Heart left ventricle (tissue), 16 donors: Measurements from ENCODE around the gene FAAP24. TPM values are rescaled to one million over a fixed set of nuclear protein-coding genes. Genes with fewer than 3 reads are reported as not detected.
"Not testable (repeated sequence)": the region's sequence is repeated elsewhere in the genome, so short reads cannot be mapped to it uniquely, and the experiment has no call there.

ENCODE experiments used
- ATAC-seq, 4 donors: fragments of 200-7000 bp; cut with Tn5 transposase; one replicate each; pipeline ENCODE4 v1.9.1; 2020 to 2022; ENCODE audit warnings: moderate library complexity in 4 of 4, mild to moderate bottlenecking in 3 of 4, moderate number of reproducible peaks in 1 of 4
- DNase-seq, 5 donors: peaks; one replicate each; pipeline ENCODE4 v3.0.0-alpha.2; 2020
- H3K27ac ChIP-seq, 12 donors: fragments of 200-600 bp; sonication (generic) in 4 of 12; one replicate each; pipeline versions ENCODE4 v1.5.0 to v1.8.0; 2016 to 2022; ENCODE audit warnings: mild to moderate bottlenecking in 2 of 12
- H3K27me3 ChIP-seq, 9 donors: fragments of 200-600 bp; sonication (generic) in 2 of 9; one replicate each; pipeline versions ENCODE4 v1.5.1 to v1.8.0; 2016 to 2022; ENCODE audit warnings: mild to moderate bottlenecking in 3 of 9
- H3K36me3 ChIP-seq, 9 donors: fragments of 200-600 bp; sonication (generic) in 2 of 9; one replicate each; pipeline versions ENCODE4 v1.5.0 to v1.8.0; 2018 to 2022; ENCODE audit warnings: mild to moderate bottlenecking in 2 of 9
- H3K4me1 ChIP-seq, 12 donors: fragments of 200-600 bp; sonication (generic) in 4 of 12; one replicate each; pipeline versions ENCODE4 v1.5.0 to v1.8.0; 2016 to 2022; ENCODE audit warnings: mild to moderate bottlenecking in 3 of 12
- H3K4me3 ChIP-seq, 12 donors: fragments of 200-600 bp; sonication (generic) in 4 of 12; one replicate each; pipeline versions ENCODE4 v1.5.0 to v1.8.0; 2017 to 2022; ENCODE audit warnings: mild to moderate bottlenecking in 9 of 12, moderate library complexity in 4 of 12
- H3K9me3 ChIP-seq, 12 donors: fragments of 200-600 bp; sonication (generic) in 4 of 12; one replicate each; pipeline versions ENCODE4 v1.5.0 to v1.8.0; 2016 to 2022; ENCODE audit warnings: mild to moderate bottlenecking in 1 of 12
- CTCF ChIP-seq, 12 donors: fragments of 200-600 bp; sonication (generic) in 4 of 12; IDR thresholded peaks; one replicate each; pipeline versions ENCODE4 v1.5.0 to v1.8.0; 2018 to 2022; ENCODE audit warnings: antibody characterized with exemption in 12 of 12, mild to moderate bottlenecking in 5 of 12
- POLR2A ChIP-seq, 2 donors: fragments of 450-650 bp; IDR thresholded peaks; one replicate each; pipeline ENCODE4 v1.6.1; 2017; ENCODE audit warnings: antibody characterized with exemption in 2 of 2, mild to moderate bottlenecking in 2 of 2, moderate library complexity in 2 of 2
- WGBS, 4 donors: extraction: QIAGEN DNeasy Blood & Tissue Kit in 2 of 4; methylation state at CpG; one replicate each; pipeline versions ENCODE4 v1.1.5 to v1.1.7; 2013 to 2018; 5-methylcytosine and 5-hydroxymethylcytosine counted together
- intact Hi-C, 10 donors: fragments of 100-400 bp; cut with DNase I; formaldehyde crosslinking; loops; one replicate each; pipeline versions ENCODE4 v1.11.1 to v1.14.2; 2022
- polyA plus RNA-seq, 2 donors: library from polyadenylated mRNA; stranded (reverse); fragments of 200-250 nt; gene quantifications; one replicate each; pipeline ENCODE4 v1.2.3, GENCODE V29; 2013
- total RNA-seq, 9 donors: library from RNA; depleted of rRNA in 2 of 9; stranded (reverse); fragments of >200 nt in 2 of 9; fragmentation: NEBNext Ultra II Directional in 3 of 9; extraction: Animal tissue kit (Norgen Biotek cat#: 25700) in 3 of 9; gene quantifications; one replicate each; pipeline versions ENCODE4 v1.1.0 to v1.2.4, GENCODE V29; 2016 to 2023
- donor health status: ischemic (EF 13 %, LVEDD 7.1; RV severe dilation, severe dysfunction).
- donor health status: healthy with polysubstance abuse.
- donor health status: DM: no; HTN: yes; CAD: no.
- donor health status: DM: no; HTN: no; CAD: no.
- donor health status: ischemic (EF 25% LVEDD 6.9; RV normal size, moderate dysfunction).
- donor health status: ischemic (EF 25% LVEDD 5.7; RV mildly dilated, moderate dysfunction).
- donor health status: healthy.
- donor health status: DM: yes; HTN: yes; CAD: no.
- donor health status: ischemic (EF 35%, LVEDD 5.7; RV mildly dilated, moderate dysfunction).
- donor health status: nonischemic (EF 11% LVEDD 7.7; RV severe dilation, severe dysfunction).
- donor health status: DM: yes; HTN: yes; CAD: no.
- donor health status: PGD.
- donor health status: ischemic (EF 29% LVEDD 5.4; RV normal size, mild dysfunction).
- donor health status: nonischemic (EF 23%, LVEDD 6.1; RV moderate dilation, normal function).

The FAAP24 gene
- total and polyA plus RNA-seq, 11 donors = 0.25 to 2.6 (median 0.67) TPM; not detected in 3

DNA sequence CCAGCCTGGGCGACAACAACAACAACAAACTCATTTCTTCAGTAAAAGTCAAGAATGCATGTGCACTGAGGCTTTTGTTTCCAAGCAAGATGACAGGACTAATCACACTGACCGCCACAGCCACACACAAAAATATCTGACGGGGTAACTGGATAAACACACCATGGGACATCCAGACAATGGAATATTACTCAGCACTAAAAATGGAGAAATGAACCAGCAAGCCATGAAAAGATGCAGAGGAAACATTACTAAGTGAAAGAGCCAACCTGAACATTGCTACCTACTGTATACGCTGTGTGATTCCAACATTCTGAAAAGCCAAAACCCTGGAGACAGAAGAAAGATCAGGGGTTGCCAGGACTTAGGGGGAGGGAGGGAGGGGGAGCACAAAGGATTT is 36.7 kb downstream of the FAAP24 start:
- 92 to 97% (median 96%) methylated on average over 4 of the region's 4 CpGs for WGBS, 4 donors
- Histone ChIP-seq H3K9me3 (no peaks in the 10 kb centered on the region), H3K27ac (no peak overlapping the region), H3K27me3 (no peaks in the 10 kb centered on the region), H3K36me3 (no peaks in the 10 kb centered on the region), H3K4me3 (no peak overlapping the region), H3K4me1 (no peaks in the 10 kb centered on the region)
- ATAC-seq (no peak), DNase-seq (no peak)
- TF ChIP-seq POLR2A (IDR thresholded peaks at IDR 0.05) = no peak
- TF ChIP-seq CTCF (IDR thresholded peaks at IDR 0.05) = no peak
- intact Hi-C loops = no loop called here

DNA sequence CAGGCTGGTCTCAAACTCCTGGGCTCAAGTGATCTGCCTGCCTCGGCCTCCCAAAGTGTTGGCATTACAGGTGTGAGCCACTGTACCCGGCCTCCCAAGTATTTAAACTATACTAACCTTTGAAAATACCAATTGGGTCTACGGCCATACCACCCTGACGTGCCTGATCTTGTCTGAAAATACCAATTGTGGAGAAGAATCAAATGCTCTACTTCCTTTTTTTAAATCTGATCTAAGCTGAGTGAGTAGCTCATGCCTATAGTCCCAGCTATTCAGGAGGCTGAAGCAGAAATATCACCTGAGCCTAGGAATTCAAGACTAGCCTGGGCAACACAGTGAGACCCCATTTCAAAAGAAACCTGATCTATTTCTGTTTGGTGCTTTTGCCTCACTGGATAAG is 38.8 kb downstream of the FAAP24 start:
- intact Hi-C loops, ATAC-seq, H3K9me3 ChIP-seq, DNase-seq, H3K27me3 ChIP-seq, H3K4me1 ChIP-seq, H3K4me3 ChIP-seq, H3K27ac ChIP-seq, H3K36me3 ChIP-seq: not testable (repeated sequence)
- WGBS, 4 donors = 88 to 91% (median 89%) methylated on average over 4 of the region's 4 CpGs

DNA sequence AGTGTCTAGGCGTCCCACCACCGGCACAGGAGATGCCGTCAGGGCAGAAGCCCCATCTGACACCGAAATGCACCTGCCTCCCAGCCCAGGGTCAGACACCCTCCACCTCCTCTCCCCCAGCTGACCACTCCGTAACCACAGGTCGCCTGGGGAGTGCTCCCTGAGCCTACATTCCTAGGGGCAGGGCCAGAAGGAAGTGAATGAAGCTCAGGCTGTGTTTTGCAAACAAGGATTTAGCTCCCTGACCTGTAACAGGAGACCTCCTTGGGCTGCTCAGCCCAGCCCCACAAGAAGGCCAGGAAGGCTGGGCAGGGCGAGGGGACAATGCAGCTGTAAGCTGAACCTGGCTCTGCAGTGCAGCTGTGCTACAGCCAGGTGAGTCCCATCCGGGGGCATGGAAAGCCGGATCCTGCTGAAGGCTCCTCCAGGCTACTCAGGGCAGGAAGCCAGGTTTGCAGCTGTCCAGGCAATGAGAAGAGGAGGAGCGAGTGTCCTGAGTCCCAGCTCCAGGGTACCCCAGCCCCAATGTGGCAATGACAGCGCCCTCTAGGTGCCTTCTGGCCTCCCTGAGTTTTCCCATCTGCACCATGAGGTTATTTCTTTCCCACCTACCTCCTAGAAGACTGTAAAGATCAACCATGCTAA is 50.6 kb downstream of the FAAP24 start:
- H3K27ac ChIP-seq = no peak overlapping the region
- H3K4me1 ChIP-seq = no peaks in the 10 kb centered on the region
- TF ChIP-seq CTCF (IDR thresholded peaks at IDR 0.05) (no peak), POLR2A (IDR thresholded peaks at IDR 0.05) (no peak)
- ATAC-seq = no peak
- H3K27me3 ChIP-seq = no peaks in the 10 kb centered on the region
- no peak overlapping the region for H3K4me3 ChIP-seq
- DNase-seq = no peak
- intact Hi-C loops = no loop called here
- no peaks in the 10 kb centered on the region for H3K36me3 ChIP-seq
- WGBS, 4 donors = 61 to 75% (median 67%) methylated on average over 6 to 11 of the region's 11 CpGs
- peaks cover 0 to 5% (median 0%) of the 10 kb centered on the region in 12 donors for H3K9me3 ChIP-seq

DNA sequence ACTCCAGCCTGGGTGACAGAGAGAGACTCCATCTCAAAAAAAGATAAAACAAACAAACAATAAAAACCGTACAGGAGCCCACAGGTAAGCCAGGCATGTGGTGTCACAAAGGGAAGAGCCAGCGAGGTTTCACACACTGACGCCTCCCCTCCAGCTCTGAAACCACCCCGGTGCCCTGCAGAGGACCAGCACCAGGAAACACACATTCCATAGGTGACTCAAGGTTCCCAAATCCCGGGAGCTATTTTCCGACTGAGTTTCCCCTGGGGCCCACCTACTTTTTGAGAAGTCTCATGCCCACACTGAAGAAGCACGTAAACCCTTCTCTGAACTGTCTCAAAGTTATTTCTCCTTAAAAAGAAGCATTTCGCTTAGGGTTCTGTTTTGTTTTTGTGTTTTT is 52.4 kb downstream of the FAAP24 start:
- no peaks in the 10 kb centered on the region for H3K27me3 ChIP-seq
- ATAC-seq (no peak), DNase-seq (no peak)
- TF ChIP-seq POLR2A (IDR thresholded peaks at IDR 0.05) (no peak), CTCF (IDR thresholded peaks at IDR 0.05) (no peak)
- peaks cover 0 to 12% (median 0%) of the 10 kb centered on the region in 12 donors for H3K9me3 ChIP-seq
- H3K4me3 ChIP-seq = no peak overlapping the region
- H3K27ac ChIP-seq = no peak overlapping the region
- intact Hi-C loops = no loop called here
- H3K4me1 ChIP-seq = no peaks in the 10 kb centered on the region
- WGBS, 4 donors = 77 to 89% (median 87%) methylated on average over 8 of the region's 8 CpGs
- no peaks in the 10 kb centered on the region for H3K36me3 ChIP-seq

GRCh38 chr19:33025468-33026238 is 53.6 kb downstream of the FAAP24 start:
- H3K36me3 ChIP-seq, H3K4me3 ChIP-seq, DNase-seq, intact Hi-C loops, ATAC-seq, H3K27me3 ChIP-seq, H3K27ac ChIP-seq, H3K4me1 ChIP-seq: not testable (repeated sequence)
- WGBS, 4 donors = 90 to 92% (median 91%) methylated on average over 12 of the region's 12 CpGs
- peaks cover 0 to 18% (median 0%) of the 10 kb centered on the region in 12 donors for H3K9me3 ChIP-seq

DNA sequence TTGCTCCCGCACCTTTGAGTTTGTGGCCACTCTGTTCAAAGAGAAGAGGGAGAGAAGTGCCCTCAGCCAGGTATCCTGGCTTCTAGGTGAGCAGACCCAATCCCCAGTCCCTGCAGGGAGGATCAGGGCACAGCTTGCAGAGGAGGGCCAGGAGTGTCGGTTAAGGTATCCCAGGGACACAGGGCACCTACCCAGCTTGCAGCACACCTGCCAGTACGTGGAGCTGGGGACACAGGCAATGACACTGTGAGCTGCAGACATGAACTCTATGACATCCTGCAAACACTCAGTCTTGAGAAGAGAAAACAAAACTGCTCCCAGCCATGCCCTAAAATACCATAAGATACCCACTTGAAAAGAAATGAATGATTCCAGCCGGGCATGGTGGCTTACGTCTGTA is 54.6 kb downstream of the FAAP24 start:
- H3K36me3 ChIP-seq, intact Hi-C loops, H3K27ac ChIP-seq, ATAC-seq, H3K4me3 ChIP-seq, DNase-seq, H3K27me3 ChIP-seq, H3K4me1 ChIP-seq: not testable (repeated sequence)
- WGBS, 4 donors = 71 to 93% (median 90%) methylated on average over 5 of the region's 5 CpGs
- peaks cover 0 to 18% (median 0%) of the 10 kb centered on the region in 12 donors for H3K9me3 ChIP-seq
